Measurements from ENCODE around the gene WASL.

DNA sequence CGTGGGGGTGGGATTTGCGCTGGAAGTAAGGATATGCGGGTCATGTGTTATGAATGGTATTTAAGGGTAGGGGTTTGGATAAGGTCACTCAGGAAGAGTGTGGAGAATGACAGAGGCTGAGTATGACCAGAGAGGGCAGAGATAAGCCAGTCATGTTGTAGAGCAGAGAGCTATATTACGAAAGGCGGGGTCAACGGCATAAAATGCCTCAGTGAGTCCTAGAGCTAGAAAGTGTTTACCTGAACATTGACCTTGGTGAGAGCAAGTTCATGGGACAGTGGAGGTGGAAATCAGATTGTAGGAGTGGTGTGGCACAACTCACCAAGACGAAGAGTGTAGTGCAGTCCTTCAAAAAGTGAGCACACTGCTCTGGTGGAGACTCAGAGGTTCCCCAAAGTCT, 79.3 kb downstream of the WASL start:
- TF ChIP-seq, protein P1, sequence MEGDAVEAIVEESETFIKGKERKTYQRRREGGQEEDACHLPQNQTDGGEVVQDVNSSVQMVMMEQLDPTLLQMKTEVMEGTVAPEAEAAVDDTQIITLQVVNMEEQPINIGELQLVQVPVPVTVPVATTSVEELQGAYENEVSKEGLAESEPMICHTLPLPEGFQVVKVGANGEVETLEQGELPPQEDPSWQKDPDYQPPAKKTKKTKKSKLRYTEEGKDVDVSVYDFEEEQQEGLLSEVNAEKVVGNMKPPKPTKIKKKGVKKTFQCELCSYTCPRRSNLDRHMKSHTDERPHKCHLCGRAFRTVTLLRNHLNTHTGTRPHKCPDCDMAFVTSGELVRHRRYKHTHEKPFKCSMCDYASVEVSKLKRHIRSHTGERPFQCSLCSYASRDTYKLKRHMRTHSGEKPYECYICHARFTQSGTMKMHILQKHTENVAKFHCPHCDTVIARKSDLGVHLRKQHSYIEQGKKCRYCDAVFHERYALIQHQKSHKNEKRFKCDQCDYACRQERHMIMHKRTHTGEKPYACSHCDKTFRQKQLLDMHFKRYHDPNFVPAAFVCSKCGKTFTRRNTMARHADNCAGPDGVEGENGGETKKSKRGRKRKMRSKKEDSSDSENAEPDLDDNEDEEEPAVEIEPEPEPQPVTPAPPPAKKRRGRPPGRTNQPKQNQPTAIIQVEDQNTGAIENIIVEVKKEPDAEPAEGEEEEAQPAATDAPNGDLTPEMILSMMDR (IDR thresholded peaks at IDR 0.05), result no peak
- no peak for TF ChIP-seq POLR2A (IDR thresholded peaks at IDR 0.05)

Data from uterus (tissue), 2 donors.